A549 (cell line): ENCODE measurements around the gene ASB2. TPM values are rescaled to one million over a fixed set of nuclear protein-coding genes. Genes with fewer than 3 reads are reported as not detected.

ENCODE experiments used
- ATAC-seq, 2 experiments: fragments of 200-7000 bp in 1 of 2; fragments of >200 bp in 1 of 2; cut with Nextera tagmentation in 1 of 2; cut with Tn5 transposase in 1 of 2; 3 replicates each; pipeline versions ENCODE4 v1.8.0 to v1.9.1; 2018 to 2020; ENCODE audit warnings: mild to moderate bottlenecking in 1 of 2, moderate library complexity in 1 of 2
- CTCF ChIA-PET: fragments of 300-600 bp; sonication (Branson Sonifier 250); formaldehyde crosslinking; extraction: SDS; loops from one replicate; lab custom pipeline; 2021; ENCODE audit warnings: antibody characterized with exemption, inconsistent platforms; lab: Yijun Ruan, JAX
- POLR2A ChIA-PET: fragments of 350-600 bp; formaldehyde crosslinking; extraction: SDS; loops from one replicate; lab custom pipeline; 2021; ENCODE audit warnings: antibody characterized with exemption, inconsistent platforms; lab: Yijun Ruan, JAX
- DNase-seq, 2 experiments: peaks; one replicate each; pipeline versions ENCODE4 v3.0.0 to v3.0.0-alpha.2; 2011 to 2016; ENCODE audit warnings: low read depth in 1 of 2, low spot score in 1 of 2
- FAIRE-seq: peaks from 2 replicates; lab custom pipeline; 2011; peaks lifted over from hg19 to GRCh38; lab: Jason Lieb, UNC
- H3K27ac ChIP-seq, 2 experiments: fragments of >200 bp; sonication (Bioruptor Twin); formaldehyde crosslinking; 3 replicates each; pipeline ENCODE4 v1.5.1; 2016 to 2017
- H3K4me1 ChIP-seq: fragments of >200 bp; sonication (Bioruptor Twin); formaldehyde crosslinking; 3 replicates; pipeline ENCODE4 v1.6.1; 2016
- H3K4me2 ChIP-seq: fragments of >200 bp; sonication (Bioruptor Twin); formaldehyde crosslinking; 3 replicates; pipeline ENCODE4 v1.6.1; 2016
- H3K4me3 ChIP-seq: fragments of >200 bp; sonication (Bioruptor Twin); formaldehyde crosslinking; 3 replicates; pipeline ENCODE4 v1.5.1; 2016
- H3K9me3 ChIP-seq: fragments of >200 bp; sonication (Bioruptor Twin); formaldehyde crosslinking; 3 replicates; pipeline ENCODE4 v1.6.1; 2016
- BCL3 ChIP-seq: fragments of >200 bp; sonication (Bioruptor Twin); formaldehyde crosslinking; IDR thresholded peaks from 3 replicates; pipeline ENCODE4 v1.6.1; 2016
- CEBPB ChIP-seq, 2 experiments: fragments of >200 bp in 1 of 2; sonication (Bioruptor Twin) in 1 of 2; formaldehyde crosslinking in 1 of 2; IDR thresholded peaks; 2 replicates each; pipeline ENCODE4 v1.6.1; 2012 to 2016
- CTCF ChIP-seq: fragments of >200 bp; sonication (Bioruptor Twin); formaldehyde crosslinking; IDR thresholded peaks from 3 replicates; pipeline ENCODE4 v1.5.1; 2016
- FOSB ChIP-seq: fragments of 250-450 bp; sonication (Bioruptor Pico); IDR thresholded peaks from 2 replicates; pipeline ENCODE4 v1.5.0; 2020; ENCODE audit warnings: mild to moderate bottlenecking, moderate library complexity
- HDAC2 ChIP-seq: fragments of 200-600 bp; sonication (generic); IDR thresholded peaks from 2 replicates; pipeline ENCODE4 v1.6.1; 2016
- HEYL ChIP-seq: fragments of 250-450 bp; sonication (Bioruptor Pico); IDR thresholded peaks from 2 replicates; pipeline ENCODE4 v1.8.0; 2021; ENCODE audit warnings: mild to moderate bottlenecking, moderate library complexity
- JUNB ChIP-seq: fragments of >200 bp; sonication (Bioruptor Twin); formaldehyde crosslinking; IDR thresholded peaks from 2 replicates; pipeline ENCODE4 v1.6.1; 2016
- MAFK ChIP-seq: fragments of 450-650 bp; IDR thresholded peaks from 2 replicates; pipeline ENCODE4 v1.6.1; 2014; ENCODE audit not compliant: partially characterized antibody
- MYC ChIP-seq: IDR thresholded peaks from 2 replicates; pipeline ENCODE4 v1.6.1; 2012; ENCODE audit warnings: mild to moderate bottlenecking, inconsistent platforms, low read length, improper control_type of control experiment, borderline replicate concordance
- NFE2L2 ChIP-seq: fragments of 150-350 bp; conservative IDR thresholded peaks from 2 replicates; pipeline ENCODE4 v1.6.1; 2014; ENCODE audit warnings: low read length
- NR3C1 ChIP-seq: fragments of >200 bp; sonication (Bioruptor Twin); formaldehyde crosslinking; IDR thresholded peaks from 3 replicates; pipeline ENCODE4 v1.6.1; 2017
- PHF8 ChIP-seq: fragments of 200-600 bp; sonication (generic); IDR thresholded peaks from 2 replicates; pipeline ENCODE4 v1.6.1; 2016; ENCODE audit warnings: low read depth, mild to moderate bottlenecking, antibody characterized with exemption, moderate library complexity, borderline replicate concordance
- POLR2AphosphoS2 ChIP-seq: conservative IDR thresholded peaks from 2 replicates; pipeline ENCODE4 v1.6.1; 2012; ENCODE audit warnings: low read length, improper control_type of control experiment, inconsistent platforms
- RARB ChIP-seq: fragments of 250-450 bp; sonication (Bioruptor Pico); IDR thresholded peaks from 2 replicates; pipeline ENCODE4 v1.8.0; 2021; ENCODE audit warnings: mild to moderate bottlenecking, moderate library complexity
- RCOR1 ChIP-seq: fragments of 150-350 bp; IDR thresholded peaks from 2 replicates; pipeline ENCODE4 v1.6.1; 2014; ENCODE audit warnings: antibody characterized with exemption, low read length, low read depth
- RFX5 ChIP-seq: fragments of 450-650 bp; IDR thresholded peaks from 2 replicates; pipeline ENCODE4 v1.7.1; 2014; ENCODE audit warnings: antibody characterized with exemption, mild to moderate bottlenecking, moderate library complexity
- SREBF2 ChIP-seq: fragments of 450-650 bp; IDR thresholded peaks from 2 replicates; pipeline ENCODE4 v1.6.1; 2014; ENCODE audit warnings: mild to moderate bottlenecking, moderate library complexity
- TFCP2L1 ChIP-seq: fragments of 250-450 bp; sonication (Bioruptor Pico); IDR thresholded peaks from 2 replicates; pipeline ENCODE4 v1.5.0; 2021; ENCODE audit warnings: mild to moderate bottlenecking
- ZSCAN20 ChIP-seq: fragments of 250-450 bp; sonication (Bioruptor Pico); IDR thresholded peaks from 2 replicates; pipeline ENCODE4 v1.8.0; 2022; ENCODE audit warnings: mild to moderate bottlenecking, moderate library complexity
- WGBS: methylation state at CpG from one replicate; pipeline ENCODE4 v1.1.6; 2017; ENCODE audit errors: missing lambda C conversion rate; 5-methylcytosine and 5-hydroxymethylcytosine counted together
- polyA plus RNA-seq, 4 experiments: library from polyadenylated mRNA; depleted of rRNA in 3 of 4; stranded (reverse); fragments of >200 nt; fragmentation: RNase III in 1 of 4; extraction: RNeasy Plus Mini Kit Qiagen cat#74134 plus additional on column Dnase treatment in 1 of 4; gene quantifications; 2 replicates in 3 of 4; 3 replicates in 1 of 4; pipeline ENCODE4 v1.2.3, GENCODE V29; 2011 to 2017
- TF ChIP-seq, protein P1 (sequence below): fragments of 250-450 bp; sonication (Bioruptor Pico); IDR thresholded peaks from 2 replicates; pipeline ENCODE4 v1.5.0; 2021; ENCODE audit warnings: mild to moderate bottlenecking, moderate library complexity, borderline replicate concordance
- TF ChIP-seq, protein P2 (sequence below): IDR thresholded peaks from 2 replicates; pipeline ENCODE4 v1.6.1; 2012
- TF ChIP-seq, protein P3 (sequence below): IDR thresholded peaks from 2 replicates; pipeline ENCODE4 v1.6.1; 2012; ENCODE audit warnings: low read depth, borderline replicate concordance

ASB2 gene
- polyA plus RNA-seq, 2 of the 4 experiments (the other 2 are of a cell fraction), result 0.03 to 0.10 TPM

- H3K4me1 ChIP-seq, result peaks cover 17% of the 10 kb centered on the region; the same call in 2 of the 3 replicates
- no peak for DNase-seq
- no peak overlapping the region for H3K4me2 ChIP-seq
- CTCF ChIA-PET, result interaction anchor here (0.9 to 2.4 kb wide), 6 partner anchors 9 to 170 kb away, joined by 3 to 19 read pairs (median 8); no protein-coding TSS in a partner anchor
- WGBS, result 79% methylated on average over 6 of the region's 6 CpGs
- H3K9me3 ChIP-seq, result no peaks in the 10 kb centered on the region
- ATAC-seq, result no peak
- no peak for TF ChIP-seq JUNB
- TF ChIP-seq, protein P1, sequence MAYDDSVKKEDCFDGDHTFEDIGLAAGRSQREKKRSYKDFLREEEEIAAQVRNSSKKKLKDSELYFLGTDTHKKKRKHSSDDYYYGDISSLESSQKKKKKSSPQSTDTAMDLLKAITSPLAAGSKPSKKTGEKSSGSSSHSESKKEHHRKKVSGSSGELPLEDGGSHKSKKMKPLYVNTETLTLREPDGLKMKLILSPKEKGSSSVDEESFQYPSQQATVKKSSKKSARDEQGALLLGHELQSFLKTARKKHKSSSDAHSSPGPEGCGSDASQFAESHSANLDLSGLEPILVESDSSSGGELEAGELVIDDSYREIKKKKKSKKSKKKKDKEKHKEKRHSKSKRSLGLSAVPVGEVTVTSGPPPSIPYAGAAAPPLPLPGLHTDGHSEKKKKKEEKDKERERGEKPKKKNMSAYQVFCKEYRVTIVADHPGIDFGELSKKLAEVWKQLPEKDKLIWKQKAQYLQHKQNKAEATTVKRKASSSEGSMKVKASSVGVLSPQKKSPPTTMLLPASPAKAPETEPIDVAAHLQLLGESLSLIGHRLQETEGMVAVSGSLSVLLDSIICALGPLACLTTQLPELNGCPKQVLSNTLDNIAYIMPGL (CRISPR knock-in tag), result no peak
- no peak for TF ChIP-seq HEYL (CRISPR knock-in tag)
- no peak for TF ChIP-seq FOSB (CRISPR knock-in tag)
- TF ChIP-seq TFCP2L1 (CRISPR knock-in tag), result no peak
- no peak for TF ChIP-seq CEBPB (IDR thresholded peaks at IDR 0.05)
- no peak for TF ChIP-seq ZSCAN20 (CRISPR knock-in tag)
- TF ChIP-seq SREBF2, result no peak
- no peak for TF ChIP-seq CTCF
- no peak for TF ChIP-seq NR3C1
- TF ChIP-seq, protein P2, sequence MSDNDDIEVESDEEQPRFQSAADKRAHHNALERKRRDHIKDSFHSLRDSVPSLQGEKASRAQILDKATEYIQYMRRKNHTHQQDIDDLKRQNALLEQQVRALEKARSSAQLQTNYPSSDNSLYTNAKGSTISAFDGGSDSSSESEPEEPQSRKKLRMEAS, result no peak
- no peak for TF ChIP-seq HDAC2
- no peak for TF ChIP-seq POLR2AphosphoS2
- TF ChIP-seq RFX5, result no peak
- TF ChIP-seq MYC, result no peak
- TF ChIP-seq PHF8, result no peak
- TF ChIP-seq NFE2L2, result no peak
- TF ChIP-seq BCL3, result no peak
- TF ChIP-seq RARB (CRISPR knock-in tag), result no peak
- POLR2A ChIA-PET, result no interaction called here
- FAIRE-seq, result no peak
- 0 out of 6 replicates have a peak overlapping the region, but pooled peaks of 1 of the 2 experiments have one; percentile 57 for H3K27ac ChIP-seq
- no peak overlapping the region for H3K4me3 ChIP-seq
Observed at GRCh38 chr14:94010625-94011024, 34.3 kb upstream of the ASB2 start.

GRCh38 chr14:94009767-94010166, 33.4 kb upstream of the ASB2 start:
- no peak for TF ChIP-seq RCOR1
- TF ChIP-seq, protein P3, sequence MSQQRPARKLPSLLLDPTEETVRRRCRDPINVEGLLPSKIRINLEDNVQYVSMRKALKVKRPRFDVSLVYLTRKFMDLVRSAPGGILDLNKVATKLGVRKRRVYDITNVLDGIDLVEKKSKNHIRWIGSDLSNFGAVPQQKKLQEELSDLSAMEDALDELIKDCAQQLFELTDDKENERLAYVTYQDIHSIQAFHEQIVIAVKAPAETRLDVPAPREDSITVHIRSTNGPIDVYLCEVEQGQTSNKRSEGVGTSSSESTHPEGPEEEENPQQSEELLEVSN, result no peak
- TF ChIP-seq MAFK, result peak; percentile 41
- ATAC-seq (peak; percentile 21 to 24; a peak in 2 of 6 replicates), DNase-seq (no peak), FAIRE-seq (no peak)
- WGBS, result 27% methylated on average over 4 of the region's 4 CpGs
- Histone ChIP-seq H3K4me1 (peaks cover 17% of the 10 kb centered on the region; the same call in 2 of the 3 replicates), H3K4me3 (no peak overlapping the region), H3K4me2 (no peak overlapping the region; the same call in 2 of the 3 replicates), H3K27ac (0 out of 6 replicates have a peak overlapping the region, but pooled peaks of 1 of the 2 experiments have one; percentile 15), H3K9me3 (no peaks in the 10 kb centered on the region)
- POLR2A ChIA-PET, result no interaction called here
- CTCF ChIA-PET, result interaction anchor here (1.2 to 3.1 kb wide), 4 partner anchors 10 to 171 kb away, joined by 3 to 16 read pairs (median 6); no protein-coding TSS in a partner anchor
